CD4-positive, alpha-beta T cell (primary cell): ENCODE data around the gene ZFPL1. TPM values are rescaled to one million over a fixed set of nuclear protein-coding genes. Genes with fewer than 3 reads are reported as not detected.

Experiments used
- ATAC-seq: fragments of 200-7000 bp; cut with Tn5 transposase; one replicate; pipeline ENCODE4 v1.10.0; 2022; ENCODE audit warnings: mild to moderate bottlenecking; ENCODE audit not compliant: poor library complexity
- CTCF ChIA-PET: fragments of 350-600 bp; sonication (Branson Sonifier 250); formaldehyde crosslinking; loops from one replicate; lab custom pipeline; 2021; ENCODE audit warnings: antibody characterized with exemption, inconsistent platforms; lab: Charles Lee
- POLR2A ChIA-PET: fragments of 350-600 bp; sonication (Branson Sonifier 250); formaldehyde crosslinking; loops from one replicate; lab custom pipeline; 2021; ENCODE audit warnings: antibody characterized with exemption, inconsistent platforms; lab: Charles Lee
- DNase-seq, 14 experiments: peaks; one replicate each; pipeline ENCODE4 v3.0.0-alpha.2; 2013 to 2020; ENCODE audit warnings: mixed read lengths in 2 of 14
- H3K27ac ChIP-seq, 2 donors: one replicate each; pipeline versions ENCODE4 v1.5.1 to v1.7.0; 2013; ENCODE audit warnings: low read length in 2 of 2, low read depth in 1 of 2, mild to moderate bottlenecking in 1 of 2
- H3K27me3 ChIP-seq, 2 experiments: 1 replicate in 1 of 2; 2 replicates in 1 of 2; pipeline versions ENCODE4 v1.6.1 to v1.7.0; 2013; ENCODE audit warnings: low read length in 2 of 2, control low read depth in 1 of 2, mild to moderate bottlenecking in 1 of 2, moderate library complexity in 1 of 2; ENCODE audit not compliant: insufficient read depth in 2 of 2, control insufficient read depth in 1 of 2
- H3K36me3 ChIP-seq: one replicate; pipeline ENCODE4 v1.6.1; 2013; ENCODE audit warnings: low read length, control low read depth; ENCODE audit not compliant: insufficient read depth
- H3K4me1 ChIP-seq: one replicate; pipeline ENCODE4 v1.6.1; 2013; ENCODE audit warnings: low read length, control low read depth; ENCODE audit not compliant: insufficient read depth
- H3K4me3 ChIP-seq: one replicate; pipeline ENCODE4 v1.5.1; 2013; ENCODE audit warnings: mild to moderate bottlenecking, low read length, moderate library complexity
- H3K9me3 ChIP-seq, 2 experiments: 1 replicate in 1 of 2; 2 replicates in 1 of 2; pipeline versions ENCODE4 v1.6.1 to v1.7.0; 2013; ENCODE audit warnings: low read length in 2 of 2, mild to moderate bottlenecking in 2 of 2, control low read depth in 1 of 2, moderate library complexity in 1 of 2; ENCODE audit not compliant: control insufficient read depth in 1 of 2, insufficient read depth in 1 of 2
- H3K27ac Mint-ChIP-seq: one replicate; pipeline ENCODE4 v1.8.0; 2020; ENCODE audit warnings: mixed read lengths
- H3K27me3 Mint-ChIP-seq: one replicate; pipeline ENCODE4 v1.8.0; 2021; ENCODE audit warnings: mixed read lengths
- H3K36me3 Mint-ChIP-seq: one replicate; pipeline ENCODE4 v1.8.0; 2021; ENCODE audit warnings: low read depth, mixed read lengths
- H3K4me1 Mint-ChIP-seq: one replicate; pipeline ENCODE4 v1.8.0; 2021; ENCODE audit warnings: low read depth, mixed read lengths
- H3K4me3 Mint-ChIP-seq: one replicate; pipeline ENCODE4 v1.8.0; 2020; ENCODE audit warnings: mild to moderate bottlenecking, mixed read lengths
- H3K9me3 Mint-ChIP-seq: one replicate; pipeline ENCODE4 v1.8.0; 2020; ENCODE audit warnings: mixed read lengths
- CTCF ChIP-seq: fragments of 200-600 bp; IDR thresholded peaks from one replicate; pipeline ENCODE4 v1.8.0; 2022; ENCODE audit warnings: antibody characterized with exemption, mild to moderate bottlenecking
- intact Hi-C, 2 experiments: fragments of 100-400 bp; cut with DNase I in 1 of 2; cut with micrococcal nuclease in 1 of 2; formaldehyde crosslinking; loops; one replicate each; pipeline versions ENCODE4 v1.15.1 to v1.9.0; 2023 to 2025; cut with DNase I, micrococcal nuclease
- total RNA-seq, 174 experiments: library from RNA in 2 of 174; stranded (reverse) in 2 of 174; gene quantifications; one replicate each; pipeline ENCODE4 v1.2.3 and lab custom pipeline; 2021 to 2026

The ZFPL1 gene
- total RNA-seq, 2 experiments from 2014 or later, result 46.2 to 47.7 TPM

- Mint-ChIP-seq H3K4me3 (peak overlapping the region; percentile 25), H3K27ac (no peak overlapping the region), H3K4me1 (peaks cover 33% of the 10 kb centered on the region), H3K27me3 (no peaks in the 10 kb centered on the region), H3K36me3 (peaks cover 57% of the 10 kb centered on the region), H3K9me3 (no peaks in the 10 kb centered on the region)
- no peak for TF ChIP-seq CTCF
- POLR2A ChIA-PET, result interaction anchor here (1.0 to 2.9 kb wide), 4 partner anchors 9 to 48 kb away, joined by 3 to 16 read pairs (median 8); partner anchors contain the start of genes FAU, MRPL49, SYVN1 and VPS51
- DNase-seq, result no peak
- no peaks in the 10 kb centered on the region for H3K9me3 ChIP-seq
- peaks cover 21% of the 10 kb centered on the region for H3K4me1 ChIP-seq
- H3K36me3 ChIP-seq, result peaks cover 50% of the 10 kb centered on the region
- H3K27ac ChIP-seq, result no peak overlapping the region
- intact Hi-C loops, result loop anchor here in 1 of 2 experiments (10.0 kb wide), 2 partner anchors 242 to 1258 kb away; partner anchors contain the start of genes B4GAT1, BRMS1 and CDC42BPG
- no peak for ATAC-seq
- CTCF ChIA-PET, result interaction anchor here (0.5 kb wide), 1 partner anchor 245 kb away, joined by 3 read pairs; no protein-coding TSS in a partner anchor
- H3K27me3 ChIP-seq, result no peaks in the 10 kb centered on the region
- H3K4me3 ChIP-seq, result no peak overlapping the region
Observed at GRCh38 chr11:65086809-65087208, 2.8 kb downstream of the ZFPL1 start.

GRCh38 chr11:65087216-65087615 lies 3.2 kb downstream of the ZFPL1 start:
- Histone ChIP-seq H3K9me3 (no peaks in the 10 kb centered on the region), H3K4me1 (peaks cover 21% of the 10 kb centered on the region), H3K27ac (no peak overlapping the region), H3K4me3 (no peak overlapping the region), H3K36me3 (peaks cover 50% of the 10 kb centered on the region), H3K27me3 (no peaks in the 10 kb centered on the region)
- POLR2A ChIA-PET, result interaction anchor here (1.0 to 2.9 kb wide), 3 partner anchors 9 to 47 kb away, joined by 3 to 16 read pairs (median 5); partner anchors contain the start of genes SYVN1 and VPS51
- no peak for TF ChIP-seq CTCF
- Mint-ChIP-seq H3K27ac (no peak overlapping the region), H3K36me3 (peaks cover 57% of the 10 kb centered on the region), H3K9me3 (no peaks in the 10 kb centered on the region), H3K4me3 (no peak overlapping the region), H3K4me1 (peaks cover 33% of the 10 kb centered on the region), H3K27me3 (no peaks in the 10 kb centered on the region)
- ATAC-seq (no peak), DNase-seq (no peak)
- CTCF ChIA-PET, result interaction anchor here (0.5 kb wide), 1 partner anchor 245 kb away, joined by 3 read pairs; no protein-coding TSS in a partner anchor
- intact Hi-C loops, result loop anchor here in 1 of 2 experiments (10.0 kb wide), 2 partner anchors 242 to 1258 kb away; partner anchors contain the start of genes B4GAT1, BRMS1 and CDC42BPG

GRCh38 chr11:65087827-65088226 lies 3.8 kb downstream of the ZFPL1 start:
- no peak overlapping the region for H3K27ac ChIP-seq
- no peaks in the 10 kb centered on the region for H3K27me3 ChIP-seq
- H3K36me3 ChIP-seq, result peaks cover 50% of the 10 kb centered on the region
- no peak for DNase-seq
- ATAC-seq, result no peak
- no peak overlapping the region for H3K4me3 ChIP-seq
- H3K27ac Mint-ChIP-seq, result no peak overlapping the region
- H3K4me1 ChIP-seq, result peaks cover 21% of the 10 kb centered on the region
- H3K27me3 Mint-ChIP-seq, result no peaks in the 10 kb centered on the region
- POLR2A ChIA-PET, result interaction anchor here (1.6 kb wide), 1 partner anchor 8 kb away, joined by 5 read pairs; the partner anchor contains the start of gene VPS51
- CTCF ChIA-PET, result no interaction called here
- H3K9me3 Mint-ChIP-seq, result no peaks in the 10 kb centered on the region
- intact Hi-C loops, result loop anchor here in 1 of 2 experiments (10.0 kb wide), 2 partner anchors 243 to 1257 kb away; partner anchors contain the start of genes B4GAT1, BRMS1 and CDC42BPG
- H3K4me3 Mint-ChIP-seq, result no peak overlapping the region
- TF ChIP-seq CTCF, result no peak
- H3K9me3 ChIP-seq, result no peaks in the 10 kb centered on the region
- peaks cover 57% of the 10 kb centered on the region for H3K36me3 Mint-ChIP-seq
- peaks cover 32% of the 10 kb centered on the region for H3K4me1 Mint-ChIP-seq
